ENCODE measurements around the gene FNBP1L. TPM values are rescaled to one million over a fixed set of nuclear protein-coding genes. Genes with fewer than 3 reads are reported as not detected.

The FNBP1L gene
- total and polyA plus RNA-seq, 2 experiments from 2014 or later, result 56.3 to 132 TPM

DNA sequence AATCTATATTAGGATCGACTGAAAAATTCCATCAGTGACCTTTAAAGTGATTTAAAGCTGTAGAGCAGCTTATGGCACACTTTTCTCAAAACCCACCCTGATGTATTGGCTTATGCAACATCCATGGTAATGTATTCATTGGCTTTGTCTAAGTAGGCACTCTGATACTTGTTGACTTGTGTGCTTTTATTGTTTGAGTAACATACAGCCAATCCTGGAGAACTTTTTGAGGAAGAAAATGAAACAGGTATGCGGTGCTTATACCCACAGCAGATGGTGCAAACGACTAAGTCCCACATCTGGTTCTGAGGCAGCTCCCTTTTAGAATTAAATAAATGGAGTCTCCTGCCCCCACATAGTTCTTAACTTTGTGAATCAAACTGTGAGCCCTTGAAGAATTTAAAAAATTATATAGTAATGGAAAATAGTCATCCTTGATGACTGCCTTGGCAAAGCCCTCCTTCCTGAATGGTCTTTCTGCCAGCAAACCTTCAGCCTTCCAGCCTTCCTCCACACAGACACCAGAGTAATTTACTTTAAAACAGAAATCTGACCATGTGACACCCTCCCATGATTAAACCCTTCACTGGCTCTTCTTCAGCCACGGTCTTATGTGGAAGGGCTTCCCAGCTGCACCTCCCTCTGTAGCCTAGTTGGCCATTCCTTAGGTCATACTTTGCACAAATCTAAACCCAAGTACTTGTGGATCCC lies 117.7 kb downstream of the FNBP1L start:
- no peak overlapping the region for H3K4me3 ChIP-seq
- no peak overlapping the region for H3K4me2 ChIP-seq
- no peak overlapping the region for H2AFZ ChIP-seq
- H3K36me3 ChIP-seq (ENCODE audit: insufficient read depth), result peaks cover 3% of the 10 kb centered on the region; the same call in 1 of the 2 replicates
- no peaks in the 10 kb centered on the region for H3K4me1 ChIP-seq (ENCODE audit: insufficient read depth)
- Mint-ChIP-seq H3K9me3 (no peaks in the 10 kb centered on the region), H3K27me3 (ENCODE audit: insufficient read depth, low read depth, poor library complexity) (peaks cover 4% of the 10 kb centered on the region), H3K4me3 (no peak overlapping the region), H3K36me3 (ENCODE audit: low read depth) (peaks cover 44% of the 10 kb centered on the region), H3K27ac (no peak overlapping the region), H3K4me1 (no peaks in the 10 kb centered on the region)
- 0 out of 2 replicates have a peak overlapping the region, but pooled peaks have one; percentile 35 for H3K27ac ChIP-seq (ENCODE audit: low read depth)
- H3K27me3 ChIP-seq (ENCODE audit: insufficient read depth), result no peaks in the 10 kb centered on the region
- DNase-seq (ENCODE audit: low spot score), result no peak
- H3F3A ChIP-seq (replicated peaks; ENCODE audit: low read depth), result no peaks in the 10 kb centered on the region
- H3K79me2 ChIP-seq (replicated peaks; ENCODE audit: insufficient read depth), result no peaks in the 10 kb centered on the region
- H3K9me2 ChIP-seq (ENCODE audit: insufficient read depth), result no peaks in the 10 kb centered on the region
- 0 out of 2 replicates have a peak, but pooled peaks cover 8% of the 10 kb centered on the region for H4K20me1 ChIP-seq (replicated peaks; ENCODE audit: insufficient read depth)
- TF ChIP-seq, protein P1, sequence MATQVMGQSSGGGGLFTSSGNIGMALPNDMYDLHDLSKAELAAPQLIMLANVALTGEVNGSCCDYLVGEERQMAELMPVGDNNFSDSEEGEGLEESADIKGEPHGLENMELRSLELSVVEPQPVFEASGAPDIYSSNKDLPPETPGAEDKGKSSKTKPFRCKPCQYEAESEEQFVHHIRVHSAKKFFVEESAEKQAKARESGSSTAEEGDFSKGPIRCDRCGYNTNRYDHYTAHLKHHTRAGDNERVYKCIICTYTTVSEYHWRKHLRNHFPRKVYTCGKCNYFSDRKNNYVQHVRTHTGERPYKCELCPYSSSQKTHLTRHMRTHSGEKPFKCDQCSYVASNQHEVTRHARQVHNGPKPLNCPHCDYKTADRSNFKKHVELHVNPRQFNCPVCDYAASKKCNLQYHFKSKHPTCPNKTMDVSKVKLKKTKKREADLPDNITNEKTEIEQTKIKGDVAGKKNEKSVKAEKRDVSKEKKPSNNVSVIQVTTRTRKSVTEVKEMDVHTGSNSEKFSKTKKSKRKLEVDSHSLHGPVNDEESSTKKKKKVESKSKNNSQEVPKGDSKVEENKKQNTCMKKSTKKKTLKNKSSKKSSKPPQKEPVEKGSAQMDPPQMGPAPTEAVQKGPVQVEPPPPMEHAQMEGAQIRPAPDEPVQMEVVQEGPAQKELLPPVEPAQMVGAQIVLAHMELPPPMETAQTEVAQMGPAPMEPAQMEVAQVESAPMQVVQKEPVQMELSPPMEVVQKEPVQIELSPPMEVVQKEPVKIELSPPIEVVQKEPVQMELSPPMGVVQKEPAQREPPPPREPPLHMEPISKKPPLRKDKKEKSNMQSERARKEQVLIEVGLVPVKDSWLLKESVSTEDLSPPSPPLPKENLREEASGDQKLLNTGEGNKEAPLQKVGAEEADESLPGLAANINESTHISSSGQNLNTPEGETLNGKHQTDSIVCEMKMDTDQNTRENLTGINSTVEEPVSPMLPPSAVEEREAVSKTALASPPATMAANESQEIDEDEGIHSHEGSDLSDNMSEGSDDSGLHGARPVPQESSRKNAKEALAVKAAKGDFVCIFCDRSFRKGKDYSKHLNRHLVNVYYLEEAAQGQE (IDR thresholded peaks at IDR 0.05; ENCODE audit: unreplicated experiment), result no peak
- TF ChIP-seq POLR2AphosphoS5 (IDR thresholded peaks at IDR 0.05; ENCODE audit: low read depth), result no peak
- no peak for TF ChIP-seq EZH2 (IDR thresholded peaks at IDR 0.05; ENCODE audit: low read depth, unreplicated experiment)
- TF ChIP-seq, protein P2, sequence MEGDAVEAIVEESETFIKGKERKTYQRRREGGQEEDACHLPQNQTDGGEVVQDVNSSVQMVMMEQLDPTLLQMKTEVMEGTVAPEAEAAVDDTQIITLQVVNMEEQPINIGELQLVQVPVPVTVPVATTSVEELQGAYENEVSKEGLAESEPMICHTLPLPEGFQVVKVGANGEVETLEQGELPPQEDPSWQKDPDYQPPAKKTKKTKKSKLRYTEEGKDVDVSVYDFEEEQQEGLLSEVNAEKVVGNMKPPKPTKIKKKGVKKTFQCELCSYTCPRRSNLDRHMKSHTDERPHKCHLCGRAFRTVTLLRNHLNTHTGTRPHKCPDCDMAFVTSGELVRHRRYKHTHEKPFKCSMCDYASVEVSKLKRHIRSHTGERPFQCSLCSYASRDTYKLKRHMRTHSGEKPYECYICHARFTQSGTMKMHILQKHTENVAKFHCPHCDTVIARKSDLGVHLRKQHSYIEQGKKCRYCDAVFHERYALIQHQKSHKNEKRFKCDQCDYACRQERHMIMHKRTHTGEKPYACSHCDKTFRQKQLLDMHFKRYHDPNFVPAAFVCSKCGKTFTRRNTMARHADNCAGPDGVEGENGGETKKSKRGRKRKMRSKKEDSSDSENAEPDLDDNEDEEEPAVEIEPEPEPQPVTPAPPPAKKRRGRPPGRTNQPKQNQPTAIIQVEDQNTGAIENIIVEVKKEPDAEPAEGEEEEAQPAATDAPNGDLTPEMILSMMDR (conservative IDR thresholded peaks at IDR 0.05; ENCODE audit: low read depth in 2 of 2), result no peak
- TF ChIP-seq NANOG (IDR thresholded peaks at IDR 0.05; ENCODE audit: borderline replicate concordance), result no peak
- TF ChIP-seq JUNB (IDR thresholded peaks at IDR 0.05; ENCODE audit: unreplicated experiment), result no peak
- no peak for TF ChIP-seq ZNF331 (CRISPR knock-in tag; IDR thresholded peaks at IDR 0.05; ENCODE audit: low read depth)
- TF ChIP-seq, protein P3, sequence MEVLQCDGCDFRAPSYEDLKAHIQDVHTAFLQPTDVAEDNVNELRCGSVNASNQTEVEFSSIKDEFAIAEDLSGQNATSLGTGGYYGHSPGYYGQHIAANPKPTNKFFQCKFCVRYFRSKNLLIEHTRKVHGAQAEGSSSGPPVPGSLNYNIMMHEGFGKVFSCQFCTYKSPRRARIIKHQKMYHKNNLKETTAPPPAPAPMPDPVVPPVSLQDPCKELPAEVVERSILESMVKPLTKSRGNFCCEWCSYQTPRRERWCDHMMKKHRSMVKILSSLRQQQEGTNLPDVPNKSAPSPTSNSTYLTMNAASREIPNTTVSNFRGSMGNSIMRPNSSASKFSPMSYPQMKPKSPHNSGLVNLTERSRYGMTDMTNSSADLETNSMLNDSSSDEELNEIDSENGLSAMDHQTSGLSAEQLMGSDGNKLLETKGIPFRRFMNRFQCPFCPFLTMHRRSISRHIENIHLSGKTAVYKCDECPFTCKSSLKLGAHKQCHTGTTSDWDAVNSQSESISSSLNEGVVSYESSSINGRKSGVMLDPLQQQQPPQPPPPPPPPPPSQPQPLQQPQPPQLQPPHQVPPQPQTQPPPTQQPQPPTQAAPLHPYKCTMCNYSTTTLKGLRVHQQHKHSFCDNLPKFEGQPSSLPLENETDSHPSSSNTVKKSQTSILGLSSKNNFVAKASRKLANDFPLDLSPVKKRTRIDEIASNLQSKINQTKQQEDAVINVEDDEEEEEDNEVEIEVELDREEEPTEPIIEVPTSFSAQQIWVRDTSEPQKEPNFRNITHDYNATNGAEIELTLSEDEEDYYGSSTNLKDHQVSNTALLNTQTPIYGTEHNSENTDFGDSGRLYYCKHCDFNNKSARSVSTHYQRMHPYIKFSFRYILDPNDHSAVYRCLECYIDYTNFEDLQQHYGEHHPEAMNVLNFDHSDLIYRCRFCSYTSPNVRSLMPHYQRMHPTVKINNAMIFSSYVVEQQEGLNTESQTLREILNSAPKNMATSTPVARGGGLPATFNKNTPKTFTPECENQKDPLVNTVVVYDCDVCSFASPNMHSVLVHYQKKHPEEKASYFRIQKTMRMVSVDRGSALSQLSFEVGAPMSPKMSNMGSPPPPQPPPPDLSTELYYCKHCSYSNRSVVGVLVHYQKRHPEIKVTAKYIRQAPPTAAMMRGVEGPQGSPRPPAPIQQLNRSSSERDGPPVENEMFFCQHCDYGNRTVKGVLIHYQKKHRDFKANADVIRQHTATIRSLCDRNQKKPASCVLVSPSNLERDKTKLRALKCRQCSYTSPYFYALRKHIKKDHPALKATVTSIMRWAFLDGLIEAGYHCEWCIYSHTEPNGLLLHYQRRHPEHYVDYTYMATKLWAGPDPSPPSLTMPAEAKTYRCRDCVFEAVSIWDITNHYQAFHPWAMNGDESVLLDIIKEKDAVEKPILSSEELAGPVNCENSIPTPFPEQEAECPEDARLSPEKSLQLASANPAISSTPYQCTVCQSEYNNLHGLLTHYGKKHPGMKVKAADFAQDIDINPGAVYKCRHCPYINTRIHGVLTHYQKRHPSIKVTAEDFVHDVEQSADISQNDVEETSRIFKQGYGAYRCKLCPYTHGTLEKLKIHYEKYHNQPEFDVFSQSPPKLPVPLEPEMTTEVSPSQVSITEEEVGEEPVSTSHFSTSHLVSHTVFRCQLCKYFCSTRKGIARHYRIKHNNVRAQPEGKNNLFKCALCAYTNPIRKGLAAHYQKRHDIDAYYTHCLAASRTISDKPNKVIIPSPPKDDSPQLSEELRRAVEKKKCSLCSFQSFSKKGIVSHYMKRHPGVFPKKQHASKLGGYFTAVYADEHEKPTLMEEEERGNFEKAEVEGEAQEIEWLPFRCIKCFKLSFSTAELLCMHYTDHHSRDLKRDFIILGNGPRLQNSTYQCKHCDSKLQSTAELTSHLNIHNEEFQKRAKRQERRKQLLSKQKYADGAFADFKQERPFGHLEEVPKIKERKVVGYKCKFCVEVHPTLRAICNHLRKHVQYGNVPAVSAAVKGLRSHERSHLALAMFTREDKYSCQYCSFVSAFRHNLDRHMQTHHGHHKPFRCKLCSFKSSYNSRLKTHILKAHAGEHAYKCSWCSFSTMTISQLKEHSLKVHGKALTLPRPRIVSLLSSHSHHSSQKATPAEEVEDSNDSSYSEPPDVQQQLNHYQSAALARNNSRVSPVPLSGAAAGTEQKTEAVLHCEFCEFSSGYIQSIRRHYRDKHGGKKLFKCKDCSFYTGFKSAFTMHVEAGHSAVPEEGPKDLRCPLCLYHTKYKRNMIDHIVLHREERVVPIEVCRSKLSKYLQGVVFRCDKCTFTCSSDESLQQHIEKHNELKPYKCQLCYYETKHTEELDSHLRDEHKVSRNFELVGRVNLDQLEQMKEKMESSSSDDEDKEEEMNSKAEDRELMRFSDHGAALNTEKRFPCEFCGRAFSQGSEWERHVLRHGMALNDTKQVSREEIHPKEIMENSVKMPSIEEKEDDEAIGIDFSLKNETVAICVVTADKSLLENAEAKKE (CRISPR knock-in tag; IDR thresholded peaks at IDR 0.05), result no peak
- no peak for TF ChIP-seq CREB1 (CRISPR knock-in tag; IDR thresholded peaks at IDR 0.05; ENCODE audit: low read depth)
- TF ChIP-seq EZH2phosphoT487 (IDR thresholded peaks at IDR 0.05; ENCODE audit: unreplicated experiment), result no peak
- no peak for TF ChIP-seq STAT1 (IDR thresholded peaks at IDR 0.05; ENCODE audit: unreplicated experiment)
- TF ChIP-seq, protein P4, sequence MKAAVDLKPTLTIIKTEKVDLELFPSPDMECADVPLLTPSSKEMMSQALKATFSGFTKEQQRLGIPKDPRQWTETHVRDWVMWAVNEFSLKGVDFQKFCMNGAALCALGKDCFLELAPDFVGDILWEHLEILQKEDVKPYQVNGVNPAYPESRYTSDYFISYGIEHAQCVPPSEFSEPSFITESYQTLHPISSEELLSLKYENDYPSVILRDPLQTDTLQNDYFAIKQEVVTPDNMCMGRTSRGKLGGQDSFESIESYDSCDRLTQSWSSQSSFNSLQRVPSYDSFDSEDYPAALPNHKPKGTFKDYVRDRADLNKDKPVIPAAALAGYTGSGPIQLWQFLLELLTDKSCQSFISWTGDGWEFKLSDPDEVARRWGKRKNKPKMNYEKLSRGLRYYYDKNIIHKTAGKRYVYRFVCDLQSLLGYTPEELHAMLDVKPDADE (IDR thresholded peaks at IDR 0.05), result no peak
- TF ChIP-seq ZNF114 (CRISPR knock-in tag; IDR thresholded peaks at IDR 0.05), result no peak
- no peak for ATAC-seq
